AG09309 (cell line): ENCODE data around the gene MTIF3.

Experiments used
- DNase-seq: peaks from one replicate; pipeline ENCODE4 v3.0.0-alpha.2; 2010; ENCODE audit warnings: low read depth
- H3K4me3 ChIP-seq: 2 replicates; pipeline ENCODE4 v1.5.1; 2011; ENCODE audit warnings: mild to moderate bottlenecking, low read depth, low read length, moderate library complexity; ENCODE audit not compliant: control insufficient read depth
- TF ChIP-seq, protein P1 (sequence below): IDR thresholded peaks from 2 replicates; pipeline ENCODE4 v1.5.1; 2011; ENCODE audit warnings: mild to moderate bottlenecking, low read depth, low read length, inconsistent platforms; ENCODE audit not compliant: insufficient read depth, control insufficient read depth; ENCODE audit errors: missing control alignments

Gene MTIF3

GRCh38 chr13:27388241-27388640 is 62.1 kb downstream of the MTIF3 start:
- TF ChIP-seq, protein P1, sequence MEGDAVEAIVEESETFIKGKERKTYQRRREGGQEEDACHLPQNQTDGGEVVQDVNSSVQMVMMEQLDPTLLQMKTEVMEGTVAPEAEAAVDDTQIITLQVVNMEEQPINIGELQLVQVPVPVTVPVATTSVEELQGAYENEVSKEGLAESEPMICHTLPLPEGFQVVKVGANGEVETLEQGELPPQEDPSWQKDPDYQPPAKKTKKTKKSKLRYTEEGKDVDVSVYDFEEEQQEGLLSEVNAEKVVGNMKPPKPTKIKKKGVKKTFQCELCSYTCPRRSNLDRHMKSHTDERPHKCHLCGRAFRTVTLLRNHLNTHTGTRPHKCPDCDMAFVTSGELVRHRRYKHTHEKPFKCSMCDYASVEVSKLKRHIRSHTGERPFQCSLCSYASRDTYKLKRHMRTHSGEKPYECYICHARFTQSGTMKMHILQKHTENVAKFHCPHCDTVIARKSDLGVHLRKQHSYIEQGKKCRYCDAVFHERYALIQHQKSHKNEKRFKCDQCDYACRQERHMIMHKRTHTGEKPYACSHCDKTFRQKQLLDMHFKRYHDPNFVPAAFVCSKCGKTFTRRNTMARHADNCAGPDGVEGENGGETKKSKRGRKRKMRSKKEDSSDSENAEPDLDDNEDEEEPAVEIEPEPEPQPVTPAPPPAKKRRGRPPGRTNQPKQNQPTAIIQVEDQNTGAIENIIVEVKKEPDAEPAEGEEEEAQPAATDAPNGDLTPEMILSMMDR: no peak
- no peak overlapping the region for H3K4me3 ChIP-seq
- no peak for DNase-seq
